ENCODE data around the gene PSPH.
"Not testable (repeated sequence)": the region's sequence is repeated elsewhere in the genome, so short reads cannot be mapped to it uniquely, and the experiment has no call there.

PSPH gene

DNA sequence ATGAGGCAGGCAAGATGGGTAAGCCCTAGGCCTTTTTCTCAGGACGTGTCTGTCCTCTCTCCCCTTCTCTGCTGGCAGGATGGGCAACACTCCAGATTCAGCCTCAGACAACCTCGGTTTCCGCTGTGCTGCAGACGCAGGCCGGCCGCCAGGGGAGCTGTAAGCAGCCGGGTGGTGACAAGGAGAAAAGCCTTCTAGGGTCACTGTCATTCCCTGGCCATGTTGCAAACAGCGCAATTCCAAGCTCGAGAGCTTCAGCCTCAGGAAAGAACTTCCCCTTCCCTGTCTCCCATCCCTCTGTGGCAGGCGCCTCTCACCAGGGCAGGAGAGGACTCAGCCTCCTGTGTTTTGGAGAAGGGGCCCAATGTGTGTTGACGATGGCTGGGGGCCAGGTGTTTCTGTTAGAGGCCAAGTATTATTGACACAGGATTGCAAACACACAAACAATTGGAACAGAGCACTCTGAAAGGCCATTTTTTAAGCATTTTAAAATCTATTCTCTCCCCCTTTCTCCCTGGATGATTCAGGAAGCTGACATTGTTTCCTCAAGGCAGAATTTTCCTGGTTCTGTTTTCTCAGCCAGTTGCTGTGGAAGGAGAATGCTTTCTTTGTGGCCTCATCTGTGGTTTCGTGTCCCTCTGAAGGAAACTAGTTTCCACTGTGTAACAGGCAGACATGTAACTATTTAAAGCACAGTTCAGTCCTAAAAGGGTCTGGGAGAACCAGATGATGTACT, 28.4 kb upstream of the PSPH start:
- intact Hi-C loops (cut with micrococcal nuclease) = loop anchor here (5.0 kb wide), 1 partner anchor 802 kb away; no protein-coding TSS in a partner anchor
- Mint-ChIP-seq H3K27ac (no peak overlapping the region), H3K36me3 (ENCODE audit: low read depth) (peaks cover 93% of the 10 kb centered on the region), H3K4me1 (ENCODE audit: low read depth) (no peaks in the 10 kb centered on the region), H3K4me3 (no peak overlapping the region), H3K27me3 (no peaks in the 10 kb centered on the region), H3K9me3 (no peaks in the 10 kb centered on the region)

GRCh38 chr7:56078196-56078595, 27.0 kb upstream of the PSPH start:
- H3K36me3 Mint-ChIP-seq (ENCODE audit: low read depth) = peaks cover 95% of the 10 kb centered on the region
- H3K4me1 Mint-ChIP-seq (ENCODE audit: low read depth) = peaks cover 6% of the 10 kb centered on the region
- H3K27me3 Mint-ChIP-seq = no peaks in the 10 kb centered on the region
- H3K9me3 Mint-ChIP-seq = no peaks in the 10 kb centered on the region
- intact Hi-C loops (cut with micrococcal nuclease) = no loop called here
- no peak overlapping the region for H3K27ac Mint-ChIP-seq
- H3K4me3 Mint-ChIP-seq = no peak overlapping the region

GRCh38 chr7:56077681-56078080, 26.4 kb upstream of the PSPH start:
- H3K9me3 Mint-ChIP-seq = no peaks in the 10 kb centered on the region
- peaks cover 6% of the 10 kb centered on the region for H3K4me1 Mint-ChIP-seq (ENCODE audit: low read depth)
- H3K27ac Mint-ChIP-seq = no peak overlapping the region
- H3K36me3 Mint-ChIP-seq (ENCODE audit: low read depth) = peaks cover 95% of the 10 kb centered on the region
- no peaks in the 10 kb centered on the region for H3K27me3 Mint-ChIP-seq
- intact Hi-C loops (cut with micrococcal nuclease) = no loop called here
- H3K4me3 Mint-ChIP-seq = no peak overlapping the region

- Mint-ChIP-seq H3K27ac (no peak overlapping the region), H3K9me3 (no peaks in the 10 kb centered on the region), H3K36me3 (ENCODE audit: low read depth) (peaks cover 89% of the 10 kb centered on the region), H3K4me1 (ENCODE audit: low read depth) (peaks cover 6% of the 10 kb centered on the region), H3K4me3 (no peak overlapping the region), H3K27me3 (no peaks in the 10 kb centered on the region)
- intact Hi-C loops (cut with micrococcal nuclease) = loop anchor here (1.0 to 2.0 kb wide), 2 partner anchors 70 to 434 kb away; no protein-coding TSS in a partner anchor
These were observed 23.1 kb upstream of the PSPH start for GRCh38 chr7:56074371-56074791.

GRCh38 chr7:56066376-56066775, 15.1 kb upstream of the PSPH start:
- H3K4me3 Mint-ChIP-seq; H3K27me3 Mint-ChIP-seq; H3K27ac Mint-ChIP-seq; intact Hi-C loops (cut with micrococcal nuclease); H3K9me3 Mint-ChIP-seq: not testable (repeated sequence)
- peaks cover 23% of the 10 kb centered on the region for H3K4me1 Mint-ChIP-seq (ENCODE audit: low read depth)
- peaks cover 73% of the 10 kb centered on the region for H3K36me3 Mint-ChIP-seq (ENCODE audit: low read depth)

DNA sequence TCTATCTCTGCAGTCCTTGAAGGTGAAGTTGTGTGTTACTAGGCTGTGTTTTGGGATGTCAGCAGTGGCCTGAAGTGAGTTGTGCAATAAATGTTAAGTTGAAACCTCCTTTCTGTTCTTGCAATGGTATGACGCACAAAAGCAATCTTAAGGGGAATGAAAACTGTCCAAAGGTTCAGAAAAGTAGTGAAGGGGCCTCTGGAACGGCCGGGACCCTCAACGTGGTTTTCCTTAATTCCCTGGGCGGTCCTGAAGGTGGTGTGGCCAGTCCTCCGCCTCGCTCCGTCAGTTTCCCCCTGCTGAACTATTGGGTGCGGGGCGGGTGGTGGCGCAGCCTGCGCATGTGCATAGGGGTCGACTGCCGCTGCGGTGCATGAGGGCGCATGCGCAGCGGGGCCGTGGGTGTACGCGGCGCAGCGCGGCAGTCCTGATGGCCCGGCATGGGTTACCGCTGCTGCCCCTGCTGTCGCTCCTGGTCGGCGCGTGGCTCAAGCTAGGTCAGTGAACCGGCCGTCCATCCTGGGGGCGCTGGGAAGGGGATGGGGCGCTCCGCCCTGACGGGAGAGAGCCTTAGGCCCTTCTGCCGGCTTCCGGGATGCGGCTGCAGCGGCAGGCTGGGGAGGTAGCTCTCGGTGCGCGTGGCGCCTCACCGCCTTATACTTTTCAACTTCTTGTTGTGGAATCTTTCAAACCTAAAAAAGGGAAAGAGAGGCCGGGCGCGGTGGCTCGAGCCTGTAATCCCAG, 12.8 kb upstream of the PSPH start, which contains the start of gene SUMF2:
TSS of gene SUMF2 (plus strand) at position 405 of the 744 bp plus-strand sequence. CDS start at position 431, 26 bp downstream.
- H3K36me3 Mint-ChIP-seq (ENCODE audit: low read depth) = peaks cover 73% of the 10 kb centered on the region
- H3K27ac Mint-ChIP-seq = peak within 1 kb of the TSS; percentile 93
- H3K27me3 Mint-ChIP-seq = no peaks in the 10 kb centered on the region
- peaks cover 23% of the 10 kb centered on the region for H3K4me1 Mint-ChIP-seq (ENCODE audit: low read depth)
- no peaks in the 10 kb centered on the region for H3K9me3 Mint-ChIP-seq
- intact Hi-C loops (cut with micrococcal nuclease) = loop anchor here (1.0 to 2.0 kb wide), 2 partner anchors 13 to 43 kb away; partner anchors contain the start of genes CCT6A, CHCHD2 and PSPH
- peak within 1 kb of the TSS; percentile 90 for H3K4me3 Mint-ChIP-seq

GRCh38 chr7:56063500-56063881, 12.2 kb upstream of the PSPH start:
- Mint-ChIP-seq H3K27me3 (no peaks in the 10 kb centered on the region), H3K4me3 (peak overlapping the region; percentile 90), H3K27ac (peak overlapping the region; percentile 93), H3K9me3 (no peaks in the 10 kb centered on the region), H3K36me3 (ENCODE audit: low read depth) (peaks cover 73% of the 10 kb centered on the region), H3K4me1 (ENCODE audit: low read depth) (peaks cover 23% of the 10 kb centered on the region)
- intact Hi-C loops (cut with micrococcal nuclease) = no loop called here

- peaks cover 23% of the 10 kb centered on the region for H3K4me1 Mint-ChIP-seq (ENCODE audit: low read depth)
- peak overlapping the region; percentile 54 for H3K27ac Mint-ChIP-seq
- intact Hi-C loops (cut with micrococcal nuclease) = no loop called here
- peaks cover 78% of the 10 kb centered on the region for H3K36me3 Mint-ChIP-seq (ENCODE audit: low read depth)
- H3K9me3 Mint-ChIP-seq = no peaks in the 10 kb centered on the region
- no peak overlapping the region for H3K4me3 Mint-ChIP-seq
- no peaks in the 10 kb centered on the region for H3K27me3 Mint-ChIP-seq
These were observed 11.1 kb upstream of the PSPH start for GRCh38 chr7:56062382-56062781.

DNA sequence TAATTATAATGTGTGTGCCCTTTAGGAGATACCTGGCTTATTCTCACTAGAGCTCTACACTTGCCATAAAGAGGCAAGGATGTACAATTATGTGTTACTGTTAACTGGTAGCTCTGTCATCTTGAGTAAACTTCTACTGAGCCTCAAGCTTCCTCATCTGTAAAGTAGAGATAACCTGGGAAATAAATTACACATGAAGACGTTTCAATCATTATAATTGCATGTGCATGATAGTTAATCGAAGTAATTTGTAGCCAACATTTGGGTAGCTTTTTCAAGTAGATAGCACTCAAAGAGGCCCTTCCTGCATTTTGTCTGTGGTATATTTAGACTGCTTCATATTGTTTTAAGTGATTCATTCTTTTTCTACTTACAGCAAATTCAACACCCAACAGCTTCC, 2.7 kb upstream of the PSPH start:
- Mint-ChIP-seq H3K36me3 (ENCODE audit: low read depth) (peaks cover 77% of the 10 kb centered on the region), H3K9me3 (no peaks in the 10 kb centered on the region), H3K27ac (no peak overlapping the region), H3K27me3 (no peaks in the 10 kb centered on the region), H3K4me3 (no peak overlapping the region), H3K4me1 (ENCODE audit: low read depth) (peaks cover 6% of the 10 kb centered on the region)
- intact Hi-C loops (cut with micrococcal nuclease) = no loop called here

DNA sequence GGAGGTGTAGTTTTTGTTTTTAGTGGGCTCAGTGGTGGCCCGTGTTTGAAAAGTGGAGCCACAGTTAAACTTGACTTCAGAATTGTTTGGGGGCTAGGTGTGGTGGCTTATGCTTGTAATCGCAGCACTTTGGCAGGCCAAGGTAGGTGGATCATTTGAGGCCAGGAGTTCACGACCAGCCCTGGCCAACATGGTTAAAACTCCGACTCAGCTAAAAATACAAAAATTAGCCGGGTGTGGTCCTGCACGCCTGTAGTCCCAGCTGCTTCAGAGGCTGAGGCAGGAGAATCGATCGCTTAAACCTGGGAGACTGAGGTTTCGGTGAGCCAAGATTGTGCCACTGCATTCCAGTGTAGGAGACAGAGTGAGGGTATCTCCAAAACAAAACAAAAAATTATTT, 2.1 kb upstream of the PSPH start:
- Mint-ChIP-seq H3K4me3 (no peak overlapping the region), H3K9me3 (no peaks in the 10 kb centered on the region), H3K36me3 (ENCODE audit: low read depth) (peaks cover 71% of the 10 kb centered on the region), H3K27me3 (no peaks in the 10 kb centered on the region), H3K27ac (no peak overlapping the region), H3K4me1 (ENCODE audit: low read depth) (peaks cover 6% of the 10 kb centered on the region)
- intact Hi-C loops (cut with micrococcal nuclease) = no loop called here

DNA sequence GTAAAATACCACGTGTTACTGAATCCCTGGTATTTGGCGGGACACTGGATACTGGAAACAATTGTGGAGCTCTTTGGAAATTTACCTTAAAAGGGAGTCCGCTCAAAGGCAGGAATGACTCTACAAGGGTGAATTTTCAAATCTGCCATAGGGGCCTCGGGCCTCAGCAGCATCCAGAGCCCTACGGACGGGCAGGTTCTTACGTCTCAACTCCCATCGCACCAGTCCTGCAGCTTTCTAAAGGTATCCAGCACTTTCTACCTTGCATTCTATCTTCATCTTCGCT, 248 bp downstream of the PSPH start:
- Mint-ChIP-seq H3K36me3 (ENCODE audit: low read depth) (peaks cover 47% of the 10 kb centered on the region), H3K4me1 (ENCODE audit: low read depth) (peaks cover 6% of the 10 kb centered on the region), H3K9me3 (no peaks in the 10 kb centered on the region), H3K27ac (peak overlapping the region; percentile 94), H3K27me3 (no peaks in the 10 kb centered on the region), H3K4me3 (peak overlapping the region; percentile 97)
- intact Hi-C loops (cut with micrococcal nuclease) = loop anchor here (1.0 to 2.0 kb wide), 2 partner anchors 13 to 100 kb away; partner anchors contain the start of genes MRPS17 and SUMF2

DNA sequence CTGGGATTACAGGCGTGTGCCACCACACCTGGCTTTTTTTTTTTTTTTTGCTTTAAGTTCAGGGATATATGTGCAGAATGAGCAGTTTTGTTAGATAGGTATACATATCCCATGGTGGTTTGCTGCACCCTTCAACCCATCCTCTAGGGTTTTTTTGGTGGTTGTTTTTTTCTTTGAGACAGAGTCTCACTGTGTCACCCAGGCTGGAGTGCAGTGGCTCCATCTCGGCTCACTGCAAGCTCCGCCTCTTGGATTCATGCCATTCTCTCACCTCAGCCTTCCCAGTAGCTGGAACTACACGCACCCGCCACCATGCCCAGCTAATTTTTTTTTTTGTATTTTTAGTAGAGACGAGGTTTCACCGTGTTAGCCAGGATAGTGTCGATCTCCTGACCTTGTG, 2.5 kb downstream of the PSPH start:
- H3K4me3 Mint-ChIP-seq; H3K4me1 Mint-ChIP-seq (ENCODE audit: low read depth); intact Hi-C loops (cut with micrococcal nuclease); H3K27me3 Mint-ChIP-seq; H3K27ac Mint-ChIP-seq; H3K9me3 Mint-ChIP-seq: not testable (repeated sequence)
- peaks cover 25% of the 10 kb centered on the region for H3K36me3 Mint-ChIP-seq (ENCODE audit: low read depth)

DNA sequence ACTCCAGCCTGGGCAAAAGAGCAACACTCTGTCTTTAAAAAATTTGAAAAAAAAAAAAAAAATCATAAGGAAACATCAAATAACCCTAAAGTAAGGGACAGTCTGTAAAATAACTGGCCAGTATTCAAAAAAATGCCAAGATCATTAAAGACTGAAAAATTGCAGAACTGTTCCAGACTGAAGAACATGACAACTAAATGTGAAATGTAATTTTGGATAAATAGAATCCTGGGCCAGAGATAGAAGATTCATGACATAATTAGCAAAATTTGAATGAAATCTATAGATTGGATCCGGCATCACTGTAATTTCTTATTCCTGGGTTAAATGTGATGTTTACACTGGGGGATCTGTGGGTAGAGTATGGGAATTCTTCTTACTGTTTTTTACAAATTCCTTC, 3.0 kb downstream of the PSPH start:
- intact Hi-C loops (cut with micrococcal nuclease) = no loop called here
- peaks cover 20% of the 10 kb centered on the region for H3K36me3 Mint-ChIP-seq (ENCODE audit: low read depth)
- no peaks in the 10 kb centered on the region for H3K27me3 Mint-ChIP-seq
- H3K27ac Mint-ChIP-seq = no peak overlapping the region
- H3K4me3 Mint-ChIP-seq = no peak overlapping the region
- H3K4me1 Mint-ChIP-seq (ENCODE audit: low read depth) = no peaks in the 10 kb centered on the region
- no peaks in the 10 kb centered on the region for H3K9me3 Mint-ChIP-seq

DNA sequence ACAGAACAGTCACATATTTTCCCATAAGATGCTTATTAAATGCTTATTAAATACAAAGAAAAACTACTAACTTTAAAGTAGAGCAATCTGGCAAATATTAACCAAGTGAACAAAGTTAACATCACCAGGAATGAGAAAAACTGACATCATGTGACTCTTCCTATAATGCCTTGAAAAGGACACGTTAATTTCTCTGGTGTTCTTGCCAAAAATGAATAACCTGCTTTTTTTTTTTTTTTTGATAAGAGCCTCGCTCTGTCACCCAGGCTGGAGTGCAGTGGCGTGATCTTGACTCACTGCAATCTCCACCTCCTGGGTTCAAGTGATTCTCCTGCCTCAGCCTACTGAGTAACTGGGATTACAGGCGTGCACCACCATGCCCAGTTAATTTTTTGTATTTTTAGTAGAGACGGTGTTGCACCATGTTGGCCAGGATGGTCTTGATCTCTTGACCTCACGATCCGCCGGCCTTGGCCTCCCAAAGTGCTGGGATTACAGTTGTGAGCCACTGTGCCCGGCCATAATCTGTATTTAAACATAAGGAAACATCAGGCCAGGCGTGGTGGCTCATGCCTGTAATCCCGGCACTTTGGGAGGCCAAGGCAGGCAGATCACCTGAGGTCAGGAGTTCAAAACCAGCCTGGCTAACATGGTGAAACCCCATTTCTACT, 3.7 kb downstream of the PSPH start:
- H3K4me1 Mint-ChIP-seq (ENCODE audit: low read depth); H3K9me3 Mint-ChIP-seq; H3K27me3 Mint-ChIP-seq; H3K27ac Mint-ChIP-seq; intact Hi-C loops (cut with micrococcal nuclease); H3K4me3 Mint-ChIP-seq: not testable (repeated sequence)
- peaks cover 18% of the 10 kb centered on the region for H3K36me3 Mint-ChIP-seq (ENCODE audit: low read depth)
